OCI-LY7 (cell line): ENCODE measurements around the gene FDPS. TPM values are rescaled to one million over a fixed set of nuclear protein-coding genes. Genes with fewer than 3 reads are reported as not detected.

Experiments
- BruUV-seq: library from RNA; stranded (reverse); fragments of 400-500 nt; replicated peaks from 2 replicates; lab custom pipeline; 2021; lab: Mats Ljungman, UMichigan
- CTCF ChIA-PET: fragments of 300-600 bp; sonication (Branson Sonifier 250); formaldehyde crosslinking; loops from one replicate; lab custom pipeline; 2022; ENCODE audit warnings: antibody characterized with exemption; ENCODE audit not compliant: unreplicated experiment; lab: Charles Lee
- POLR2A ChIA-PET: fragments of 300-600 bp; sonication (Branson Sonifier 250); formaldehyde crosslinking; loops from one replicate; lab custom pipeline; 2022; ENCODE audit warnings: antibody characterized with exemption; lab: Charles Lee
- DNase-seq: peaks from one replicate; pipeline ENCODE4 v3.0.0-alpha.2; 2015; ENCODE audit warnings: low spot score
- H2AFZ ChIP-seq: fragments of 200-600 bp; sonication (generic), shearing (Covaris generic); 2 replicates; pipeline ENCODE4 v1.6.1; 2014; ENCODE audit warnings: mild to moderate bottlenecking, antibody characterized with exemption, low read length, moderate library complexity
- H3K27ac ChIP-seq: fragments of 200-600 bp; sonication (generic); 2 replicates; pipeline ENCODE4 v1.5.1; 2014; ENCODE audit warnings: mixed run types, low read depth, mild to moderate bottlenecking, moderate library complexity, low read length, inconsistent platforms; ENCODE audit not compliant: poor library complexity, severe bottlenecking
- H3K36me3 ChIP-seq: fragments of 200-600 bp; sonication (generic); 2 replicates; pipeline ENCODE4 v1.6.1; 2014; ENCODE audit warnings: mild to moderate bottlenecking, antibody characterized with exemption, low read length, moderate library complexity, mixed read lengths; ENCODE audit not compliant: insufficient read depth
- H3K4me1 ChIP-seq: fragments of 200-600 bp; sonication (generic); 2 replicates; pipeline ENCODE4 v1.5.1; 2014; ENCODE audit warnings: mild to moderate bottlenecking, low read length; ENCODE audit not compliant: insufficient read depth, poor library complexity, severe bottlenecking
- H3K4me2 ChIP-seq: fragments of 200-600 bp; sonication (generic); 2 replicates; pipeline ENCODE4 v1.6.1; 2014; ENCODE audit warnings: mild to moderate bottlenecking, low read length
- H3K4me3 ChIP-seq: fragments of 200-600 bp; sonication (generic); 2 replicates; pipeline ENCODE4 v1.5.1; 2014; ENCODE audit warnings: mild to moderate bottlenecking, low read depth, low read length; ENCODE audit not compliant: poor library complexity, severe bottlenecking
- H3K79me2 ChIP-seq: fragments of 200-600 bp; sonication (generic); 2 replicates; pipeline ENCODE4 v1.6.1; 2016; ENCODE audit warnings: low read depth, mild to moderate bottlenecking, low read length, moderate library complexity, mixed read lengths; ENCODE audit not compliant: insufficient read depth
- H3K9me2 ChIP-seq: fragments of 200-600 bp; sonication (generic); 2 replicates; pipeline ENCODE4 v1.6.1; 2016; ENCODE audit warnings: mild to moderate bottlenecking, low read length, mixed read lengths; ENCODE audit not compliant: insufficient read depth
- H3K9me3 ChIP-seq: fragments of 200-600 bp; sonication (generic); 2 replicates; pipeline ENCODE4 v1.6.1; 2014; ENCODE audit warnings: mild to moderate bottlenecking, mixed run types, low read length, mixed read lengths
- H4K20me1 ChIP-seq: fragments of 200-600 bp; sonication (generic); 2 replicates; pipeline ENCODE4 v1.6.1; 2014; ENCODE audit warnings: mild to moderate bottlenecking, antibody characterized with exemption, low read length, moderate library complexity, mixed read lengths; ENCODE audit not compliant: insufficient read depth
- EZH2phosphoT487 ChIP-seq: fragments of 200-600 bp; sonication (generic); IDR thresholded peaks from 2 replicates; pipeline ENCODE4 v1.6.1; 2018; ENCODE audit warnings: low read depth, borderline replicate concordance, mild to moderate bottlenecking, mixed run types, antibody characterized with exemption, low read length, moderate library complexity, mixed read lengths
- intact Hi-C: fragments of 100-400 bp; cut with micrococcal nuclease; formaldehyde crosslinking; loops from one replicate; pipeline ENCODE4 v1.10.0; 2022; ENCODE audit not compliant: unreplicated experiment
- total RNA-seq, 2 experiments: library from RNA; depleted of rRNA in 1 of 2; stranded (reverse); fragments of >200 nt in 1 of 2; shearing (Covaris generic) in 1 of 2; gene quantifications; 2 replicates each; pipeline ENCODE4 v1.2.3, GENCODE V29; 2014 to 2022
- TF ChIP-seq, protein P1 (sequence below): fragments of 200-600 bp; sonication (generic); conservative IDR thresholded peaks from 2 replicates; pipeline ENCODE4 v1.5.1; 2014; ENCODE audit warnings: mild to moderate bottlenecking, antibody characterized with exemption, low read length, moderate library complexity, mixed read lengths

Gene FDPS
- total RNA-seq, 2 experiments from 2014 or later: 263 to 531 TPM

DNA sequence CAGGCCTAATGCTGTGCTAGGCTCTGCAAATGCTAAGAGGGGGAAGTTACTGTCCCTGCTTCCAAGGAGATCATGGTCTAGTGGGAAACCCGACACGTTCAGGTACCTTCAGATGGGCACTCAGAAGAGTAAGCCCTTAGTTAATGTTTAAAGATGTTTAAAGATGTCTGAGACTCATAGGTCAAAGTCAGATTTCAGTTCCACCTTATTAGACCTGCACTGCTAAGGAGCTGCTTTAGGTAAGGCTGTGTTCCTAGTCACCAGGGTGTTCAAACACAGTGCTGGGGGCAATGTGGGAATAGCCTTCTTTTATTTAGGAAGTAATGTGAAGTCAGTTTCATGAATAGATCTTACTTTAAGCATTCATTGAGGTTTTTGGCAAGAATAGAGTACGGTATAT lies 8.3 kb downstream of the FDPS start:
- H3K9me2 ChIP-seq: no peaks in the 10 kb centered on the region
- TF ChIP-seq, protein P1, sequence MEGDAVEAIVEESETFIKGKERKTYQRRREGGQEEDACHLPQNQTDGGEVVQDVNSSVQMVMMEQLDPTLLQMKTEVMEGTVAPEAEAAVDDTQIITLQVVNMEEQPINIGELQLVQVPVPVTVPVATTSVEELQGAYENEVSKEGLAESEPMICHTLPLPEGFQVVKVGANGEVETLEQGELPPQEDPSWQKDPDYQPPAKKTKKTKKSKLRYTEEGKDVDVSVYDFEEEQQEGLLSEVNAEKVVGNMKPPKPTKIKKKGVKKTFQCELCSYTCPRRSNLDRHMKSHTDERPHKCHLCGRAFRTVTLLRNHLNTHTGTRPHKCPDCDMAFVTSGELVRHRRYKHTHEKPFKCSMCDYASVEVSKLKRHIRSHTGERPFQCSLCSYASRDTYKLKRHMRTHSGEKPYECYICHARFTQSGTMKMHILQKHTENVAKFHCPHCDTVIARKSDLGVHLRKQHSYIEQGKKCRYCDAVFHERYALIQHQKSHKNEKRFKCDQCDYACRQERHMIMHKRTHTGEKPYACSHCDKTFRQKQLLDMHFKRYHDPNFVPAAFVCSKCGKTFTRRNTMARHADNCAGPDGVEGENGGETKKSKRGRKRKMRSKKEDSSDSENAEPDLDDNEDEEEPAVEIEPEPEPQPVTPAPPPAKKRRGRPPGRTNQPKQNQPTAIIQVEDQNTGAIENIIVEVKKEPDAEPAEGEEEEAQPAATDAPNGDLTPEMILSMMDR: no peak
- TF ChIP-seq EZH2phosphoT487: no peak
- no peak overlapping the region for H2AFZ ChIP-seq
- H3K9me3 ChIP-seq: no peaks in the 10 kb centered on the region
- H3K4me2 ChIP-seq: no peak overlapping the region
- peaks cover 16% of the 10 kb centered on the region for H3K4me1 ChIP-seq
- no peak overlapping the region for H3K27ac ChIP-seq
- no peak overlapping the region for H3K4me3 ChIP-seq
- H4K20me1 ChIP-seq: no peaks in the 10 kb centered on the region; the same call in 1 of the 2 replicates
- peaks cover 3% of the 10 kb centered on the region; the same call in 1 of the 2 replicates for H3K79me2 ChIP-seq
- ChIA-PET POLR2A (interaction anchor here (0.6 to 0.8 kb wide), 2 partner anchors 43 to 331 kb away, joined by 3 to 4 read pairs; no protein-coding TSS in a partner anchor), CTCF (no interaction called here)
- intact Hi-C loops: no loop called here
- H3K36me3 ChIP-seq: peaks cover 86% of the 10 kb centered on the region
- no peak for DNase-seq
- TSS peak; percentile 34 for BruUV-seq

DNA sequence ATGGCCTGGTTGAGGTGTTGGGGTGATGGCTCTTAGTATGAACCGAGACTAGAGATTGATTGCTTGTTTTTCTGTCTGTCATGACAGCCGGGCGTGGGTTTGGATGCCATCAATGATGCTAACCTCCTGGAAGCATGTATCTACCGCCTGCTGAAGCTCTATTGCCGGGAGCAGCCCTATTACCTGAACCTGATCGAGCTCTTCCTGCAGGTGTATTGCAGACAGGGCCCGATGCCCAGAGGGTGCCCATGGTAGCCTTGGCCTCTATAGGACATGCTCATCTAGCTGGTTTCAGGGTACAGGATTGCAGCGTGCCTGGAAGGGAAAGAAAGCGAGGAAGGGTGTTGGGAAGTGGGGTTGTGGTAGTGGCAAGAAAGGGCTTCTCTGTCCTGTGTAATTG lies 9.4 kb downstream of the FDPS start:
- POLR2A ChIA-PET: no interaction called here
- CTCF ChIA-PET: no interaction called here
- no TSS peak for BruUV-seq
- H3K4me1 ChIP-seq: peaks cover 23% of the 10 kb centered on the region
- H3K9me3 ChIP-seq: no peaks in the 10 kb centered on the region
- intact Hi-C loops: no loop called here
- no peaks in the 10 kb centered on the region for H3K9me2 ChIP-seq
- H3K4me2 ChIP-seq: no peak overlapping the region
- H4K20me1 ChIP-seq: no peaks in the 10 kb centered on the region; the same call in 1 of the 2 replicates
- no peak for DNase-seq
- no peak overlapping the region for H3K27ac ChIP-seq
- H3K79me2 ChIP-seq: no peaks in the 10 kb centered on the region
- TF ChIP-seq, protein P1: no peak
- TF ChIP-seq EZH2phosphoT487: no peak
- H2AFZ ChIP-seq: no peak overlapping the region
- no peak overlapping the region for H3K4me3 ChIP-seq
- H3K36me3 ChIP-seq: peaks cover 75% of the 10 kb centered on the region

DNA sequence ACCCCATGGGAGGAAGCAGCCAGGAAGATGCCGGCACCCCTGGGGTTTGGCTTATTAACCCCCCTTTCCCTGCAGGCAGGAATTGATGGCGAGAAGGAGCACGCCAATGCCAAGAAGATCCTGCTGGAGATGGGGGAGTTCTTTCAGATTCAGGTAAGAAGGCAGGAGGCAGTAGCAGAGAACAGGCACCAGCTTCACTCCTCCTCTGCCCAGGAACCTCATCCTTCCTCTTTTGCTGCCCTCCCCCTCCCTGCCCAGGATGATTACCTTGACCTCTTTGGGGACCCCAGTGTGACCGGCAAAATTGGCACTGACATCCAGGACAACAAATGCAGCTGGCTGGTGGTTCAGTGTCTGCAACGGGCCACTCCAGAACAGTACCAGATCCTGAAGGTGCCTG lies 10.9 kb downstream of the FDPS start:
- H3K36me3 ChIP-seq: peaks cover 61% of the 10 kb centered on the region
- H3K9me2 ChIP-seq: no peaks in the 10 kb centered on the region
- BruUV-seq: no TSS peak
- TF ChIP-seq, protein P1: no peak
- no peak for TF ChIP-seq EZH2phosphoT487
- intact Hi-C loops: no loop called here
- no peak overlapping the region for H2AFZ ChIP-seq
- ChIA-PET CTCF (no interaction called here), POLR2A (no interaction called here)
- no peaks in the 10 kb centered on the region; the same call in 1 of the 2 replicates for H4K20me1 ChIP-seq
- H3K4me2 ChIP-seq: no peak overlapping the region
- no peaks in the 10 kb centered on the region for H3K79me2 ChIP-seq
- no peak for DNase-seq
- no peaks in the 10 kb centered on the region for H3K9me3 ChIP-seq
- H3K4me1 ChIP-seq: peaks cover 25% of the 10 kb centered on the region
- no peak overlapping the region for H3K27ac ChIP-seq
- H3K4me3 ChIP-seq: no peak overlapping the region
